GM12892 (cell line): ENCODE measurements around the gene SLC7A10.

Experiments
- POLR2A ChIP-seq: IDR thresholded peaks from 2 replicates; pipeline ENCODE4 v1.6.1; 2011; ENCODE audit warnings: low read depth, low read length, control low read depth
- TAF1 ChIP-seq: IDR thresholded peaks from 2 replicates; pipeline ENCODE4 v1.6.1; 2011; ENCODE audit warnings: low read depth, mild to moderate bottlenecking, control low read depth, low read length, borderline replicate concordance

- TF ChIP-seq POLR2A, result no peak
- TF ChIP-seq TAF1, result no peak
Measured at GRCh38 chr19:33273065-33273736, 47.6 kb upstream of the SLC7A10 start.
